ENCODE measurements around the gene PSMG4. TPM values are rescaled to one million over a fixed set of nuclear protein-coding genes. Genes with fewer than 3 reads are reported as not detected.

PSMG4 gene
- total RNA-seq, 1 donor from 2014 or later: 23.9 TPM

DNA sequence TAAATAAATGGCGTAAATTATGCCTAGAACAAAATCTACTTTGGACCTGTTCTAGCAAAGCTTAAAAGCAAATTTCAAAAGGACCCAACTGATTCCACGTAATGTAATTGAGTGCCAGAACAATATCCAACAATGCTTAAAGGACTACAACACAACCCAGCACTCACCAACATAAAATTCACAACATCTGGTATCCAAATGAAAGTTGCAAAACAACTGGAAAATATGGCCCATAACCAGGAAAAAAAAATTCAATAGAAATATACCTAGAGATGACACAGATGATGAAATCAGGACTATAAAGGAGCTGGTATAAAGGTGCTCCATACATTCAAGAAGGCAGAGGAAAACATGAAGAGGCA is 45.4 kb upstream of the PSMG4 start:
- intact Hi-C loops (cut with DNase I): no loop called here
- H3K4me3 ChIP-seq: no peak overlapping the region
- DNase-seq (ENCODE audit: low spot score in 2 of 2): no peak
- no peak overlapping the region for H3K27ac ChIP-seq
- no peaks in the 10 kb centered on the region for H3K27me3 ChIP-seq
- H3K9me3 ChIP-seq: no peaks in the 10 kb centered on the region
- peaks cover 0 to 22% of the 10 kb centered on the region in 2 donors for H3K4me1 ChIP-seq
- TF ChIP-seq, protein P1, sequence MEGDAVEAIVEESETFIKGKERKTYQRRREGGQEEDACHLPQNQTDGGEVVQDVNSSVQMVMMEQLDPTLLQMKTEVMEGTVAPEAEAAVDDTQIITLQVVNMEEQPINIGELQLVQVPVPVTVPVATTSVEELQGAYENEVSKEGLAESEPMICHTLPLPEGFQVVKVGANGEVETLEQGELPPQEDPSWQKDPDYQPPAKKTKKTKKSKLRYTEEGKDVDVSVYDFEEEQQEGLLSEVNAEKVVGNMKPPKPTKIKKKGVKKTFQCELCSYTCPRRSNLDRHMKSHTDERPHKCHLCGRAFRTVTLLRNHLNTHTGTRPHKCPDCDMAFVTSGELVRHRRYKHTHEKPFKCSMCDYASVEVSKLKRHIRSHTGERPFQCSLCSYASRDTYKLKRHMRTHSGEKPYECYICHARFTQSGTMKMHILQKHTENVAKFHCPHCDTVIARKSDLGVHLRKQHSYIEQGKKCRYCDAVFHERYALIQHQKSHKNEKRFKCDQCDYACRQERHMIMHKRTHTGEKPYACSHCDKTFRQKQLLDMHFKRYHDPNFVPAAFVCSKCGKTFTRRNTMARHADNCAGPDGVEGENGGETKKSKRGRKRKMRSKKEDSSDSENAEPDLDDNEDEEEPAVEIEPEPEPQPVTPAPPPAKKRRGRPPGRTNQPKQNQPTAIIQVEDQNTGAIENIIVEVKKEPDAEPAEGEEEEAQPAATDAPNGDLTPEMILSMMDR (IDR thresholded peaks at IDR 0.05): no peak
- no peaks in the 10 kb centered on the region for H3K36me3 ChIP-seq

DNA sequence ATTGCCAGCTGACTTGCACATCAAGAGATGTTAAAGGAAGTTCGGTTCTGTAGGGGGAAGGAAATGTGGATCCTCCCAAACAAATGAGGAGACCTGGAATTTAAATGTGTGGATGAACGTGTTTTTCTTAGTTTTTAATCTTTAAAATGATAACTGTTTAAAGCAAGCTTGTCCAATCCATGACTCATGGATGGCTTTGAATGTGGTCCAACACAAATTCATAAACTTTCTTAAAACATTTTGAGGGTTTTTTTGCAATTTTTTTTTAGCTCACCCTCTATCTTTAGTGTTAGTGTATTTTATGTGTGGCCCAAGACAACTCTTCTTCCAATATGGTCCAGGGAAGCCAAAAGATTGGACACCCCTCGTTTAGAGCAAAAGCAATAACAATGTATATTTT is 43.8 kb upstream of the PSMG4 start:
- TF ChIP-seq, protein P1 (IDR thresholded peaks at IDR 0.05): no peak
- H3K27ac ChIP-seq: peak overlapping the region in 1 of 2 donors; percentile 1
- no peaks in the 10 kb centered on the region for H3K9me3 ChIP-seq
- H3K36me3 ChIP-seq: no peaks in the 10 kb centered on the region
- H3K27me3 ChIP-seq: no peaks in the 10 kb centered on the region
- intact Hi-C loops (cut with DNase I): no loop called here
- H3K4me3 ChIP-seq: no peak overlapping the region
- no peak for DNase-seq (ENCODE audit: low spot score in 2 of 2)
- peaks cover 0 to 14% of the 10 kb centered on the region in 2 donors for H3K4me1 ChIP-seq

DNA sequence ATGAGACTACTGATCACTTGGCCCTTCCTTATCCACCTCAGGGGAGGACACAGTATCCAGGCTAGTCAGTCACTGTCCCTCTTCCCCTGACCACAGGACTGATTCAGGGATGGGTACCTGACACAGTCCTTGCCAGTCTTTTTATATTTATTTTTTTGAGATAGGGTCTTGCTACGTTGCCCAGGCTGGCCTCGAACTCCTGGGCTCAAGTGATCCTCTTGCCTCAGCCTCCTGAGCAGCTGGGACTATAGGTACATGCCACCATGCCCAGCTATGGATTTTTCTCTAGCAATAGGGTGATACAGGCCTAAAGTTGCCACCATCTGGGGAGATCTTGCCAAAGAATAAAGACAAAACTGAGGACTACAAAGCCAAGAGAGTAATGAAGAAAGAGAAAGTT is 41.5 kb upstream of the PSMG4 start:
- DNase-seq (ENCODE audit: low spot score in 2 of 2): no peak
- no peaks in the 10 kb centered on the region for H3K36me3 ChIP-seq
- H3K9me3 ChIP-seq: no peaks in the 10 kb centered on the region
- no peaks in the 10 kb centered on the region for H3K27me3 ChIP-seq
- H3K4me1 ChIP-seq: no peaks in the 10 kb centered on the region
- TF ChIP-seq, protein P1 (IDR thresholded peaks at IDR 0.05): no peak
- no peak overlapping the region for H3K4me3 ChIP-seq
- intact Hi-C loops (cut with DNase I): no loop called here
- no peak overlapping the region for H3K27ac ChIP-seq

DNA sequence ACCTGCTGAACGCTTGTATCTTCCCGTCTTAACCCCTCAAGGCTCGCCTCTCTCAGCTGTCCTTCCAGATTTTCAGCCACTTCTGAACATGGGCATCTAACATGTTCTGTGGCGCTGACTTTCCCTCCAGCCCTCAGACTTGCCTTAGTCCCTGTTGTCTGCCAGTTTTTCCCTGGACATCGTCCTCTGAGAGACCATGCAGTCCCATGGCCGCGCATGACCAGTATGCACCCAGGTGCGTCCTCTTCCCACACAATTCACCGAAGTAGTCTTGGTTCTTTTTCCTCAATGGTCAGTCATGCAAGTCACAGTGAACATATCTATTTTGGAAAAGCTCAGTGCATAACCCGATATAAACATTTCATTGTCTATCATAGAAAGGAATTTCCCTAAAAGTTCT is 40.5 kb upstream of the PSMG4 start:
- DNase-seq (ENCODE audit: low spot score in 2 of 2): no peak
- Histone ChIP-seq H3K4me1 (no peaks in the 10 kb centered on the region), H3K36me3 (no peaks in the 10 kb centered on the region), H3K27me3 (no peaks in the 10 kb centered on the region), H3K4me3 (no peak overlapping the region), H3K9me3 (no peaks in the 10 kb centered on the region), H3K27ac (no peak overlapping the region)
- intact Hi-C loops (cut with DNase I): no loop called here
- TF ChIP-seq, protein P1 (IDR thresholded peaks at IDR 0.05): no peak

DNA sequence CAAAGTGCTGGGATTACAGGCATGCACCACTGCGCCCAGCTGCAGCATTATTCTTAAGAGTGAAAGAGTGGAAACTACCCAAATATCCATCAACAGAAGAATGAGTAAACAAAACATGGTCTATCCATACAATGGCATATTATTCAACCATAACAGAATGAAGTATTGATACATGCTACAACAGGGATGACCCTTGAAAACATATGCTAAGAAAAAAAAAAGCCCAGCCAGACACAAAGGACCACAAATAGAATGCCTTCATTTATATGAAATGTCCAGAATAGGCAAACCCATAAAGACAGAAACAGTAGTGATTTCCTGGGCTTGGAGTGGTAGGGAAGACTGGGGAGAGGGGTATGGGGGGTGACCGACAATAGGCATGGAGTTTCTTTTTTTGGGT is 38.4 kb upstream of the PSMG4 start:
- intact Hi-C loops (cut with DNase I): no loop called here
- Histone ChIP-seq H3K4me3 (no peak overlapping the region), H3K36me3 (no peaks in the 10 kb centered on the region), H3K9me3 (no peaks in the 10 kb centered on the region), H3K27ac (no peak overlapping the region), H3K4me1 (no peaks in the 10 kb centered on the region), H3K27me3 (no peaks in the 10 kb centered on the region)
- TF ChIP-seq, protein P1 (IDR thresholded peaks at IDR 0.05): no peak
- DNase-seq (ENCODE audit: low spot score in 2 of 2): no peak

DNA sequence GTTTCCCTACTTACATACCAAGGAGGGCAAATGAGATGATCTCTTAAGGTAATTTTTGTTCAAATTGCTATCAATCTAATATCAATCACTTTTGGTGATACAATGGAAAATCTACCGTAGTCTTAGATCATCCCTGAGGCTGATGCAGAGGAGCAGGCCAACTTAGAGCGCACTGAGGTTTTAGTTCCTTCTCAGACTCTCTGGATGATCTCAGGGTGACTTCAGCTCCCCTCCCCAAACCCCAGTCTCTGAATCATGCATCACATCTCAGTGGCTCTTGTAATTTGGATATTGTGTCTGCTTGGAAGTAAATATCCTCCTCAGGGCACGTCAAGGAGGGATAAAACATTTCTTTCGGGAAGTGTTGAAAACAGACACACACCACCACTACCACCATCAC is 37.2 kb upstream of the PSMG4 start:
- DNase-seq (ENCODE audit: low spot score in 2 of 2): no peak
- Histone ChIP-seq H3K36me3 (no peaks in the 10 kb centered on the region), H3K27ac (no peak overlapping the region), H3K4me3 (no peak overlapping the region), H3K27me3 (no peaks in the 10 kb centered on the region), H3K9me3 (no peaks in the 10 kb centered on the region), H3K4me1 (peaks cover 0 to under 1% of the 10 kb centered on the region in 2 donors)
- intact Hi-C loops (cut with DNase I): no loop called here
- TF ChIP-seq, protein P1 (IDR thresholded peaks at IDR 0.05): no peak
